Thyroid gland (tissue), 4 donors: ENCODE data around the gene CORT. TPM values are rescaled to one million over a fixed set of nuclear protein-coding genes. Genes with fewer than 3 reads are reported as not detected.

ENCODE experiments used
- DNase-seq, 2 donors: peaks; one replicate each; pipeline ENCODE4 v3.0.0-alpha.2; 2019
- H3K27ac ChIP-seq, 3 donors: fragments of 200-600 bp; sonication (generic); 1 replicate in 2 of 3; 2 replicates in 1 of 3; pipeline ENCODE4 v1.5.1; 2016 to 2019; ENCODE audit warnings: mild to moderate bottlenecking in 1 of 3, moderate library complexity in 1 of 3
- H3K27me3 ChIP-seq: fragments of 200-600 bp; sonication (generic); one replicate; pipeline ENCODE4 v1.5.1; 2019
- H3K36me3 ChIP-seq, 2 donors: fragments of 200-600 bp; sonication (generic); one replicate each; pipeline ENCODE4 v1.5.1; 2016 to 2019
- H3K4me1 ChIP-seq, 2 donors: fragments of 200-600 bp; sonication (generic); one replicate each; pipeline ENCODE4 v1.5.1; 2017 to 2019
- H3K4me3 ChIP-seq, 3 donors: fragments of 200-600 bp; sonication (generic); replicated peaks in 1 of 3; 1 replicate in 2 of 3; 2 replicates in 1 of 3; pipeline ENCODE4 v1.5.1; 2016; ENCODE audit warnings: mild to moderate bottlenecking in 1 of 3
- H3K9me3 ChIP-seq: fragments of 200-600 bp; sonication (generic); one replicate; pipeline ENCODE4 v1.5.1; 2017
- POLR2A ChIP-seq, 2 donors: fragments of 450-650 bp; IDR thresholded peaks; one replicate each; pipeline ENCODE4 v1.6.1; 2017; ENCODE audit warnings: antibody characterized with exemption in 2 of 2, mild to moderate bottlenecking in 2 of 2, moderate library complexity in 1 of 2
- WGBS, 2 donors: methylation state at CpG; one replicate each; pipeline ENCODE4 v1.1.5; 2017; 5-methylcytosine and 5-hydroxymethylcytosine counted together
- intact Hi-C: fragments of 100-400 bp; cut with DNase I; formaldehyde crosslinking; loops from one replicate; pipeline ENCODE4 v1.15.1; 2023
- total RNA-seq, 4 donors: library from RNA; depleted of rRNA; stranded (reverse); fragments of >200 nt; gene quantifications; one replicate each; pipeline ENCODE4 v1.2.3, GENCODE V29; 2016
- TF ChIP-seq, protein P1 (sequence below), 6 experiments: fragments of 200-600 bp in 3 of 6; fragments of 450-650 bp in 3 of 6; sonication (generic) in 3 of 6; IDR thresholded peaks; one replicate each; pipeline ENCODE4 v1.5.1; 2016 to 2019; ENCODE audit warnings: antibody characterized with exemption in 6 of 6, mild to moderate bottlenecking in 2 of 6, inconsistent platforms in 1 of 6, moderate library complexity in 1 of 6

The CORT gene
- total RNA-seq, 4 donors from 2014 or later, result 0.54 to 0.89 TPM; not detected in 2

DNA sequence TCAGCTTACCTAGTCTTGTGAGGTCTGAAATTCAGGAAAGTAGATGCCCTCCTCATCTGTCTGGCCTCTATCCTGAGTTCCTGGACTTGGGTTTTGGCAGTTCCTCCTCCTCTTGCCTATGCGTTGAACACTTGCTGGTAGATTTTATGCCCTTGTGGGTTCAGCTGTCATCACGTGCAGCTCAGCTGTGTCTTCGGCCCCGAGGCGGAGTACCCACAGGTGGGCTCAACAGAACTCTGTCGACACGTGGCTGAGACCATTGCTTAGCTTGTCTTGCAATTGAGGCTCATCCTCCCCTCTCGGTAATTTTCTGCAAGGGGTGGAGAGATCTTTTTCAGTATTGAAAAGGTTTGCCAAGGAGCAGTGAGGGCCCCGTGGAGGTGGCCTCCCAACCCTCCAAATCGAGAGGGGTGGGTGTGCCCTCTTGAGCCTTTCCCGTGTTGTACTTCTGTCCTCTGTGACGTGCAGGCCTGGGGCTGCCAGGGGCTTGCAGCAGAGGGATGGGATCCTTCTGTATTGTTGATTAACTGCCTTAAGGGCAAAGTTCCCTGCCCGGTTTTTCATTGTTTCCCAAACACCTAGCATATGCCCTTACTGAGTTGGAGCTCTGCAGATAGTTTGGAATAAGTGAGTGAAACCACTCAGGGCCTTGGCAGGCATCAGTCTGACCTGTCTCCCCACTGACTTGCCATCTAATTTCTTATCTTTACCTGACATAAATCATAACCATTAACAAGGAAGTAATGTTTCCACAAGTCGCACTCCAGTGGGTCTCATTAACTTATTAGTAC, 16.7 kb upstream of the CORT start:
- H3K4me3 ChIP-seq, result no peak overlapping the region
- peaks cover 8% of the 10 kb centered on the region in 2 donors for H3K4me1 ChIP-seq
- H3K36me3 ChIP-seq, result no peaks in the 10 kb centered on the region
- no peak overlapping the region for H3K27ac ChIP-seq
- no peak for DNase-seq
- H3K9me3 ChIP-seq, result no peaks in the 10 kb centered on the region
- TF ChIP-seq, protein P1, sequence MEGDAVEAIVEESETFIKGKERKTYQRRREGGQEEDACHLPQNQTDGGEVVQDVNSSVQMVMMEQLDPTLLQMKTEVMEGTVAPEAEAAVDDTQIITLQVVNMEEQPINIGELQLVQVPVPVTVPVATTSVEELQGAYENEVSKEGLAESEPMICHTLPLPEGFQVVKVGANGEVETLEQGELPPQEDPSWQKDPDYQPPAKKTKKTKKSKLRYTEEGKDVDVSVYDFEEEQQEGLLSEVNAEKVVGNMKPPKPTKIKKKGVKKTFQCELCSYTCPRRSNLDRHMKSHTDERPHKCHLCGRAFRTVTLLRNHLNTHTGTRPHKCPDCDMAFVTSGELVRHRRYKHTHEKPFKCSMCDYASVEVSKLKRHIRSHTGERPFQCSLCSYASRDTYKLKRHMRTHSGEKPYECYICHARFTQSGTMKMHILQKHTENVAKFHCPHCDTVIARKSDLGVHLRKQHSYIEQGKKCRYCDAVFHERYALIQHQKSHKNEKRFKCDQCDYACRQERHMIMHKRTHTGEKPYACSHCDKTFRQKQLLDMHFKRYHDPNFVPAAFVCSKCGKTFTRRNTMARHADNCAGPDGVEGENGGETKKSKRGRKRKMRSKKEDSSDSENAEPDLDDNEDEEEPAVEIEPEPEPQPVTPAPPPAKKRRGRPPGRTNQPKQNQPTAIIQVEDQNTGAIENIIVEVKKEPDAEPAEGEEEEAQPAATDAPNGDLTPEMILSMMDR (IDR thresholded peaks at IDR 0.05), result no peak
- no peak for TF ChIP-seq POLR2A (IDR thresholded peaks at IDR 0.05)
- WGBS, 2 donors, result 67 to 76% methylated on average over 12 to 14 of the region's 14 CpGs
- H3K27me3 ChIP-seq, result no peaks in the 10 kb centered on the region
- intact Hi-C loops, result loop anchor here (5.0 kb wide), 1 partner anchor 59 kb away; no protein-coding TSS in a partner anchor

DNA sequence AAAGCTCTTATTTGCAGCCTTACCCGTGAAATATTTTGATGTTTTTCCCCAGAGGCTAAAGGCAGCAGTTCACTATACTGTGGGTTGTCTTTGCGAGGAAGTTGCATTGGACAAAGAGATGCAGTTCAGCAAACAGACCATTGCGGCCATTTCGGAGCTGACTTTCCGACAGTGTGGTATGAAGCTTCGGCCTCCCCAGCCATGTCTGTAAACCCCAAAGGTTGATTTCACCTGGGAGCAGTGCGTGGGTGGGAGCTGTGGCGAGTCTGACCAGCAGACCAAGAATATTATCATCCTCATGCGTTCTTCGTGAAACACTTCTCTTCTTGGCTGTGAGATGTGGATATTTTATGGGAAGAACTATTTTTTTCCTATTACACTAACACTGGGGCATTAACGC, 16.0 kb upstream of the CORT start:
- Histone ChIP-seq H3K9me3 (no peaks in the 10 kb centered on the region), H3K27me3 (no peaks in the 10 kb centered on the region), H3K4me3 (no peak overlapping the region), H3K4me1 (peaks cover 8% of the 10 kb centered on the region in 2 donors), H3K36me3 (no peaks in the 10 kb centered on the region), H3K27ac (no peak overlapping the region)
- WGBS, 2 donors, result 85 to 86% methylated on average over 11 of the region's 11 CpGs
- TF ChIP-seq POLR2A (IDR thresholded peaks at IDR 0.05), result no peak
- TF ChIP-seq, protein P1 (IDR thresholded peaks at IDR 0.05), result no peak
- intact Hi-C loops, result loop anchor here (5.0 kb wide), 1 partner anchor 59 kb away; no protein-coding TSS in a partner anchor
- no peak for DNase-seq

DNA sequence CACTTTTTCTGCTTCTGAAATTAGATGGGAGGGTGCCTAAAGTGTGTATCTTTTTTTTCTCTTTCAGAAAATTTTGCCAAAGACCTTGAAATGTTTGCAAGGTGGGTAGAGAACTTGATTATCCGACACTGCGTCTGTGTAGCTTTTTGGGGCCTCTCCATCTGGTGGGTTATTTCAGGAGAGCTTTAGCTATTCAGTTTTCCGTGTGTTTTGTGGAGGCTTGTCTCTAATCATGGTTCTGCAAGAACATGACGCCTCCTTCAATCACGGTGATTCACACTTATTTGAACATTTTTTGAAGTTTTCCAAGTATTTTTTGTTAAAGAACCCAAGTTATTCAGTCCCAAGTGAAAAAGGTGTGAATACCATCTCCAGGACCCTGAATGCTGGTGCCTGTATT, 15.2 kb upstream of the CORT start:
- Histone ChIP-seq H3K36me3 (no peaks in the 10 kb centered on the region), H3K27ac (no peak overlapping the region), H3K4me1 (peaks cover 8% of the 10 kb centered on the region in 2 donors), H3K9me3 (no peaks in the 10 kb centered on the region), H3K4me3 (no peak overlapping the region), H3K27me3 (no peaks in the 10 kb centered on the region)
- 96 to 97% methylated on average over 5 of the region's 5 CpGs for WGBS, 2 donors
- intact Hi-C loops, result loop anchor here (5.0 kb wide), 1 partner anchor 58 kb away; no protein-coding TSS in a partner anchor
- DNase-seq, result no peak
- TF ChIP-seq, protein P1 (IDR thresholded peaks at IDR 0.05), result no peak
- no peak for TF ChIP-seq POLR2A (IDR thresholded peaks at IDR 0.05)

DNA sequence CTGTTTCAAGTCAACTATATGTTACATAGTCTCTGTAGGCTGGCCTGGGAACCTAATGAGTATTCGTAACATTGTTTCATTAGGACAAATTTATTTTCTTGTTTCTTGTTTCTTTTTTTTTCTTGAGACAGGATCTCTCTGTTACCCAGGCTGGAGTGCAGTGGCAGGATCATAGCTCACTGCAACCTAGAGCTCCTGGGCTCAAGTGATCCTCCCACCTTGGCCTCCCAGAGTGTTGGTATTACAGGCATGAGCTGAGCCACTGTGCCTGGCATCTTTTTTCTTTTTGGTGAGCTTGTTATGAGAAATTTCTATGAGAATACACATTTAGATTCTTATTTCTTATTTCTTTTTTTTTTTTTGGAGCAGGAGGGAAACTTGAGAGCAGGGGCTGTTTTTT, 12.8 kb upstream of the CORT start:
- no peak overlapping the region for H3K27ac ChIP-seq
- H3K4me3 ChIP-seq, result no peak overlapping the region
- intact Hi-C loops, result no loop called here
- TF ChIP-seq, protein P1 (IDR thresholded peaks at IDR 0.05), result no peak
- TF ChIP-seq POLR2A (IDR thresholded peaks at IDR 0.05), result no peak
- DNase-seq, result no peak
- no peaks in the 10 kb centered on the region for H3K27me3 ChIP-seq
- H3K9me3 ChIP-seq, result no peaks in the 10 kb centered on the region
- H3K36me3 ChIP-seq, result no peaks in the 10 kb centered on the region
- WGBS, 2 donors, result 87 to 98% methylated on average over 1 of the region's 1 CpG
- peaks cover 0 to 3% of the 10 kb centered on the region in 2 donors for H3K4me1 ChIP-seq

DNA sequence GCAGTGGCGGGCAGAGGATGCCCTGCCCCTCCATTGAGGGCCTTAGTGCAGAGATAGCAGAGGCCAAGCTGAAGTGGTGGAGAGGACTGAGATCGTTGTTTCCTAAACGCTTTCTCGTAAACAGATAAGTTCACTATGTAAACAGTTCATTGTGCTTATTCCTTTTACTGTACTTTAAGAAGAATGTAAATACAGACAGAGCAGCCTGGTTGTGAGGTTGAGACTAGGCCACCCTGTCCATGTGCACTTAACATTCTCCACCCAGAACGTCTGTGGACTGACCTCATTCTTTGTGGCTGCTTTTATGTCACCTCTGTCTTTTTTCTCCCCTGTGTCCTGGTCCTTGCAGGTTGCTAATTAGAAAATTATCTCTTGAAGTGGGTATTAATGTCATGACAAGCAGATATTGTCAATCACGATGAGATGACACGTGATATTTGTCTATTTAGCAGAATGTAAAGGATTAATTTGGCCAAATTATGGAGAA, 11.1 kb upstream of the CORT start:
- 78 to 82% methylated on average over 7 of the region's 7 CpGs for whole genome bisulfite sequencing, 2 donors
- TF ChIP-seq, protein P1 (IDR thresholded peaks at IDR 0.05), result no peak
- no peak for TF ChIP-seq POLR2A (IDR thresholded peaks at IDR 0.05)
- Histone ChIP-seq H3K9me3 (no peaks in the 10 kb centered on the region), H3K36me3 (no peaks in the 10 kb centered on the region), H3K4me1 (no peaks in the 10 kb centered on the region), H3K27ac (no peak overlapping the region), H3K27me3 (no peaks in the 10 kb centered on the region), H3K4me3 (no peak overlapping the region)
- DNase-seq, result no peak
- intact Hi-C loops, result no loop called here
